LNCAP (cell line): ENCODE data around the gene KLHDC3.

Source experiments
- CTCF ChIP-seq: fragments of 450-650 bp; IDR thresholded peaks from 2 replicates; pipeline ENCODE4 v1.5.1; 2017; ENCODE audit warnings: mild to moderate bottlenecking

The KLHDC3 gene

DNA sequence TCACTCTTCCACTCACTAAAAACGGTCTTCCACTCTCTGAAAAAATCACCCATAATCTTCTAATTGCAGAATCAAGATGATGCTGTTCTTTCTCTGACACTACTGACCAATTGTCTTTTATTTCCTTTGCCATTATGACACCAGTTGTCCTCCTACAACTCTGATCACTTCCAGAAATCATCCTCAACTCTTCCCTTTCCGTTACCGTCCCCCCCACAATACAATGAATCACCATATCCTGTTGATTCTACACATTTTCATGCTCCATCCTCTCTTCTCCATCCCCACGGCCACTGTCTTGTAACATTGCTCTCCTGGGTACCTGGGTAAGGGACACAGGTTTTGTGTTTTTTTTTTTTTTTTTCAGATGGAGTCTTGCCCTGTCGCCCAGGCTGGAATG, 32.2 kb upstream of the KLHDC3 start:
- no peak for TF ChIP-seq CTCF

- TF ChIP-seq CTCF: no peak
Measured at GRCh38 chr6:42984001-42984923, 29.8 kb upstream of the KLHDC3 start, which contains the start of gene PPP2R5D. Gene PPP2R5D (plus strand): TSS chr6:42984570. CDS start chr6:42984678, 108 bp downstream.

- no peak for TF ChIP-seq CTCF
Measured at GRCh38 chr6:42984924-42985475, 29.0 kb upstream of the KLHDC3 start.

- no peak for TF ChIP-seq CTCF
Measured at GRCh38 chr6:42987533-42988451, 26.3 kb upstream of the KLHDC3 start.

GRCh38 chr6:42988486-42989020, 25.5 kb upstream of the KLHDC3 start:
- TF ChIP-seq CTCF: no peak

DNA sequence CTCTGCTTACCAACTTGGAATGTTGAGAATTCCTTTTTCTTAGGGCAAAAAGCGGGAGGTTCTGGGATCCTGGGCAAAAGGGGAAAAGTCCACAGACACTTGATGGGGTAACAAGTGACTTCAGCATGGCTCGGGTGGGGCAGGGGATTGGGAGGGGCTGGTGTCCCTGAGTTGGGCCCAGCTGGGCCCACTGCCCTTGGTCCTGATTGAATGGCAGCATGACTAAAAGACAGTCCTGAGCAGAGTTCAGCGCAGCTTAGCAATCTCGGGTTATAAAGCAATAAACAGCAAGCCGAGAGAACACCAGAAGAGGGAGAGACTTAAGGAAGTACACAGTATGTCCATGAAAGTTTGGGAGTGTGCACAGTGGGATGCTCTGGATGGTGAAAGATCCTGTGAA, 24.1 kb upstream of the KLHDC3 start:
- TF ChIP-seq CTCF: no peak

DNA sequence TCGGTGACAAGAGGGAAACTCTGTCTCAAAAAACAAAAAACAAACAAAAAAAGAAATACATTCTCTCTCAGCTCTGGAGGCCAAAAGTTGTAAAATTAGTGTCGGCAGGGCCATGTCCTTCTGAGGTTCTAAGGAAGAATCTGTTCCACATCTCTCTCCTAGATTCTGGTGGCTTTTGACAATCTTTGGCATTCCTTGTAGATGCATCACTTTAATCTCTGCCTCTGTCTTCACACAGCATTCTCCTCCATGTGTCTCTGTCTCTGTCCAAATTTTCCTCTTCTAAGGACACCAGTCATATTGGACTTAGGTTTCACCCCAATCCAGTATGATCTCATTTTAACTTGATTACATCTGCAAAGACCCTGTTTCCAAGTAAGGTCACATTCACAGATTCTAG, 20.6 kb upstream of the KLHDC3 start:
- no peak for TF ChIP-seq CTCF
